A549 treated with ZK216348 at 1 μM for 4 hours (cell line): ENCODE results near the gene CA5A. TPM values are rescaled to one million over a fixed set of nuclear protein-coding genes. Genes with fewer than 3 reads are reported as not detected.

Experiments
- total RNA-seq: library from RNA; stranded (reverse); fragments of 200-300 nt; extraction: Qiagen RNA extraction; gene quantifications from 5 replicates; pipeline ENCODE4 v1.2.3, GENCODE V29; 2022; ENCODE audit warnings: low read depth

The CA5A gene
- not detected in 5 replicates for total RNA-seq

GRCh38 chr16:87936375-87937230 lies at the start of gene CA5A:
Gene CA5A (minus strand): TSS chr16:87936529. CDS start chr16:87936450, 79 bp downstream.

GRCh38 chr16:87950765-87951551 lies 14.6 kb upstream of the CA5A start, which contains the start of gene BANP:
Gene BANP (plus strand): TSS chr16:87951434. CDS start chr16:87975116, 23,682 bp downstream.

GRCh38 chr16:87869061-87869878 lies 67.1 kb downstream of the CA5A start, which contains the start of gene SLC7A5:
Gene SLC7A5 (minus strand): TSS chr16:87869507. CDS start chr16:87869422, 85 bp downstream.

Other genes with a start within 250 kb of the CA5A start
- gene KLHDC4, start 170.5 kb downstream of the CA5A start, total RNA-seq: 36.0 to 48.5 TPM (median 44.9 TPM) in 5 replicates
- 550 to 966 TPM (median 942 TPM) in 5 replicates for gene SLC7A5, start 67.0 kb downstream of the CA5A start, total RNA-seq
- gene BANP, start 14.9 kb upstream of the CA5A start, total RNA-seq: 11.5 to 20.1 TPM (median 19.4 TPM) in 5 replicates